GM18868 (cell line): ENCODE data around the gene RDX.

ENCODE experiments used
- ATAC-seq: cut with Tn5 transposase; IDR thresholded peaks from one replicate; pipeline ENCODE4 v1.9.1; 2021; ENCODE audit warnings: mild to moderate bottlenecking, moderate library complexity; ENCODE audit not compliant: unreplicated experiment

Gene RDX

GRCh38 chr11:110296226-110297075 lies at the start of gene RDX:
TSS of gene RDX (minus strand) at chr11:110296614. CDS start at chr11:110279692, 16,922 bp downstream.
- ATAC-seq: peak; percentile 82

DNA sequence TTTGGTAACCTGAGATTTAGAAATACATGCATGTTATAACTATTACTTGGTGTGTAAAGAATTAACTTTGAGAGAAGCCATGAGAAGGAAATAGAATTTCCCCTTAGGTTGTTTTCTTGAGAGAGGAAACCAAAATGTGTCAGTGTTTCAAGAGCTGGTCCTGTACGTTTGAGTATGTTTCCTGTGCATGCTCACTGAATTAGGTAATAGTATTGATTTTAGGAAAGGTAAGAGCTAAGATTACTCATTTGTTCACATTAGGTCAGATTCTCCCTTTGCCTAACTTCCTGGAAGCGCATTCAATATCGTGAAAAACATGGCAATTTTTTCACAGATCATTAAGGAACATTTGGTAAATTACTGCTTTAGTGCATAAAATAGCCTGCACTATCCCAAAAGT lies 49.3 kb upstream of the RDX start:
- ATAC-seq: no peak

- no peak for ATAC-seq
These were observed 44.0 kb upstream of the RDX start for GRCh38 chr11:110340436-110340835.

DNA sequence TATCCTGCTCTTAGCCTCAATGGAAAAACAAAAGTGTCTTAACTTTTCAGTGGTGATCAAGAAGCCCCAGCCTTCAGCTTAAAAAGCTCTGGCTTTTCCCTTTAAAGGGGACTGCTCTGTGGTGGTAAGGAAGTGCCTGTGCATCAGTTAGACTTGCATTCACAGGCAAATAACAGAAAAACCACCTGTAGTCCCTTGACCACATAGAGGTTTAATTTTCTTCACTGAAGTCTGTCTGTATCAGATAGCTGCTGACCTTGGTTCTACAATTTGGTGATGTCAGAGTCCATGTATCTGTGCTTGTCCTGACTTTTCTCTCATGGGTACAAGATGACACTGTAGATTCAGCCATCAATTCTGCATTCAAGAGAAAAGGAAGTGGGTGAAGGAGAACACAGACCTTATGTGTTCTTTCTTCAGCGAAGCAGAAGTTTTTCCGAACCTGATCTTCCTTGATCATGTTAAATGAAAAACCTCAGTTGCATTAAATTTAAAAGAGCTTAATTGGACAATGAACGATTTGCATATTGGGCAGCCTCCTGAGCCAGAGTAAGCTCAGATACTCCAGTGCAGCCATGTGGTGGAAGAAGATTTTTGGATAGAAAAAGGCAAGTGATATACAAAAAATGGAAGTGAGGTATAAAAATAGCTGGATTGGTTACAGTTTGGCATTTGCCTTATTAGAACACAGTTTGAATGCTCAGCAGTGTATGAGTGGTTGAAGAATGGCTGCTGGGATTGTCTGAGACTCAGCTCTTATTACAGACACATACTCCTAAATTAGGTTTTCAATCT lies 43.2 kb upstream of the RDX start:
- no peak for ATAC-seq

DNA sequence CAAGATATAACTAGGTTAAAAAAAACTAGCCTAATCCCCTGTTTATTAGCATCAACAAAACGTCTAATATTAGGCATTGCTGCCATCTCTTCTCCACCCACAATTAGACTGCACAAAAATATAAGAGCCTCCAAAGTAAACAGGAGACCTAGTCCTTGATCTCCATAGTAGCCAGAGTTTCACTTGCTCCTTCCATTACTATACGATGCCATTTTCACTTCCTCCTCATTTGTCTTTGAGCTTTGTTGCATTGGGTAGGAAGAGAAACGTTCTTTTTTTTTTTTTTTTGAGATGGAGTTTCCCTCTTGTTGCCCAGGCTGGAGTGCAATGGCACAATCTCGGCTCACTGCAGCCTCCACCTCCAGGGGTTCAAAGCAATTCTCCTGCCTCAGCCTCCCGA lies 42.3 kb upstream of the RDX start:
- ATAC-seq: peak; percentile 47

DNA sequence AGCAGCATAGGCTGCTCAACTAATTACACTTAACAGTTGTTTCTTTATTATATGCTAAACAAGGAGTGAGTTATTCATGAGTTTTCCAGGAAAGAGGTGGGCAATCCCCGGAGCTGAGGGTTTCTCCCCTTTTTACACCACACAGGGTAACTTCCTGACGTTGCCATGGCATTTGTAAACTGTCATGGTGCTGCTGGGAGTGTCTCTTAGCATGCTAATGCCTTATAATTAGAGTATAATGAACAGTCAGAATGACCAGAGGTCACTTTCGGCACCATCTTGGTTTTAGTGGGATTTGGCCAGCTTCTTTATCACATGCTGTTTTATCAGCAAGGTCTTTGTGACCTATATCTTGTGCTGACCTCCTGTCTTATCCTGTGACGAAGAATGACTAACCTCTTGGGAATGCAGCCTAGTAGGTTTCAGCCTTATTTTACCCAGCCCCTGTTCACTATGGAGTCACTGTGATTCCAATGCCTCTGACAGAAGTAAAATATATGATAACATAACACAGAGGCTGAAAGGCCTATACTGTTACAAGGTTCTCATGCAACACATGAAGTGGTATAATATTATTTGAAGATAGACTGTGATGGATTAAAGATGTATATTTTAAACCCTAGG lies 41.3 kb upstream of the RDX start:
- ATAC-seq: no peak

DNA sequence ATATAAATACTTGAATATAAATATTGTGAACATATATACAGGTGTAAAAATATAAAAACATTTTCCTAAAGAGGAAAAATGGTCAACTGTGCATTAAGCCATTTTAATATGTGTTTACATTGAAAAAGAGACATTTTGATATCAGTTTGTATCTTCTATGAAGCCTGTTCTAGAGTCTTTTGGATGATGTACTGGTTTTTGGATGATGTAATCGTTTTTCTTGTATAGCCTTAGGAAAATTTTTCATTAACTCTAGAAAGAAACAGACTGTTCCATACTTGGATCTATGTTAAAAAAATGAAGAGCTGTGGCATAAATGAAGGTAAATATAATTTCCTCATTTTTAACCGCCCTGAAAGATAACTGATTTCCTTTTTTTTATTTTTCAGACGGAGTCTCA lies 39.6 kb upstream of the RDX start:
- no peak for ATAC-seq

GRCh38 chr11:110335358-110335757 lies 38.9 kb upstream of the RDX start:
- no peak for ATAC-seq

- no peak for ATAC-seq
These were observed 35.2 kb upstream of the RDX start for GRCh38 chr11:110331626-110332025.

GRCh38 chr11:110329445-110329844 lies 33.0 kb upstream of the RDX start:
- ATAC-seq: no peak

GRCh38 chr11:110327508-110327907 lies 31.1 kb upstream of the RDX start:
- peak; percentile 41 for ATAC-seq

- ATAC-seq: no peak
These were observed 27.4 kb upstream of the RDX start for GRCh38 chr11:110323786-110324185.

- ATAC-seq: no peak
These were observed 23.1 kb upstream of the RDX start for GRCh38 chr11:110319501-110319900.

- ATAC-seq: no peak
These were observed 22.4 kb upstream of the RDX start for GRCh38 chr11:110318638-110319404.

- ATAC-seq: no peak
These were observed 21.1 kb upstream of the RDX start for GRCh38 chr11:110317516-110317932.

GRCh38 chr11:110314366-110315095 lies 18.1 kb upstream of the RDX start:
- ATAC-seq: no peak

DNA sequence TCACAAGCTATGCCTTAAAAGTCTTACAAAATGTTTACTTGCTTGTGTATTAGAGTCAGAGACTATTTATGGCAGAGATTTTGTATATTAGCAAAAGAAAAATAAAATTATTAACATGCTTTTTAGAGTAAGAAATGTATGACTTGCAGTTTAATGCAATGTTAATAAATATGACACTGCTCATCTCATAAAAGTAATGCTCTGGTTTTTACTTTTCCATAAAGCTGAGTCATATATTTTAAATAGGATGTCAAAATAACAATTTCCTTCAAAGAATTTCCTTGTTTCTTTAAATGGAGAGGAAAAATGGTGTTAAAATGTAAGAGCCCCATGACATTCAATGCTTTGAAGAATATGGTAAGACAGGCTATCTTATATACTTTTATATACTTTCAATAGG lies 16.3 kb upstream of the RDX start:
- ATAC-seq: no peak

DNA sequence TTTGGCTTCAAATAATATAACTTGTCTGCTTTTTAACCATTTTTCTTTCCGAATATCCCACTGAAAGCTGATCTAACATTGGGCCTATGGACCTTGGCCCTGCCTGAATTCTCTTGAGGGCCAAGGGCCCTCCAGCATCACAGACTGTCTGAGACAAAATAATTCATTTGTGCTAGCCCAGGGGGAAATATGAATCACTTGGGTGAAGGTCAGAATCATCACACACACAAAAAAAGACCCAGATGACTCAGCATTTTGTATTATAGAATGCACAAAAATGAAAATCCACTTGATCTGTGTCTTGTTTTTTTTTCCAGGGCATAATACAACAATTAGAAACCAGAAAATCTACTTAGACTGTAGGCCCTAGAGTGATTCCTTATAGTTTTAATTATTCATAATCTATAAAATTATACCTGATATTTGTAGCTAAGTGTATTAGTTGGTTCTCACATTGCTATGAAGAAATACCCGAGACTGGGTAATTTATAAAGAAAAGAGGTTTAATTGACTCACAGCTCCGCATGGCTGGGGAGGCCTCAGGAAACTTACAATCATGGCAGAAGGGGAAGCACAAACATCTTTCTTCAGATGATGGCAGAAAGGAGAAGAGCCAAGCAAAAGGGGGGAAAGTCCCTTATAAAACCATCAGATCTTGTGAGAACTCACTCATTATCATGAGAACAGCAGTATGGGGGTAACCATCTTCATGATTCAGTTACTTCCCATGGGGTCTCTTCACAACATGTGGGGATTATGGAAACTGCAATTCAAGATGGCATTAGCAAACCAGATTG lies 15.6 kb upstream of the RDX start:
- no peak for ATAC-seq

- ATAC-seq: no peak
These were observed 11.7 kb upstream of the RDX start for GRCh38 chr11:110308071-110308470.
